HG02943 (cell line): ENCODE measurements around the gene HYLS1.
A peak's percentile ranks its signal among the peaks of the same experiment; 100 is the strongest.
"Not testable (repeated sequence)": the region's sequence is repeated elsewhere in the genome, so short reads cannot be mapped to it uniquely, and the experiment has no call there.

Experiments
- ATAC-seq: cut with Tn5 transposase; IDR thresholded peaks from one replicate; pipeline ENCODE4 v1.9.1; 2021; ENCODE audit warnings: mild to moderate bottlenecking, low read depth, moderate library complexity; ENCODE audit not compliant: unreplicated experiment

Gene HYLS1, protein sequence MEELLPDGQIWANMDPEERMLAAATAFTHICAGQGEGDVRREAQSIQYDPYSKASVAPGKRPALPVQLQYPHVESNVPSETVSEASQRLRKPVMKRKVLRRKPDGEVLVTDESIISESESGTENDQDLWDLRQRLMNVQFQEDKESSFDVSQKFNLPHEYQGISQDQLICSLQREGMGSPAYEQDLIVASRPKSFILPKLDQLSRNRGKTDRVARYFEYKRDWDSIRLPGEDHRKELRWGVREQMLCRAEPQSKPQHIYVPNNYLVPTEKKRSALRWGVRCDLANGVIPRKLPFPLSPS

GRCh38 chr11:125887373-125888324, at the start of gene HYLS1:
HYLS1 (plus strand) TSS chr11:125887668; CDS start chr11:125899369, 11,701 bp downstream.
- ATAC-seq: peak; percentile 90

- no peak for ATAC-seq
Measured at GRCh38 chr11:125842321-125842948, 45.0 kb upstream of the HYLS1 start.

- ATAC-seq: no peak
Measured at GRCh38 chr11:125846188-125846587, 41.3 kb upstream of the HYLS1 start.

GRCh38 chr11:125857670-125858069, 29.8 kb upstream of the HYLS1 start:
- ATAC-seq: not testable (repeated sequence)

- ATAC-seq: not testable (repeated sequence)
Measured at GRCh38 chr11:125862786-125863185, 24.7 kb upstream of the HYLS1 start.

DNA sequence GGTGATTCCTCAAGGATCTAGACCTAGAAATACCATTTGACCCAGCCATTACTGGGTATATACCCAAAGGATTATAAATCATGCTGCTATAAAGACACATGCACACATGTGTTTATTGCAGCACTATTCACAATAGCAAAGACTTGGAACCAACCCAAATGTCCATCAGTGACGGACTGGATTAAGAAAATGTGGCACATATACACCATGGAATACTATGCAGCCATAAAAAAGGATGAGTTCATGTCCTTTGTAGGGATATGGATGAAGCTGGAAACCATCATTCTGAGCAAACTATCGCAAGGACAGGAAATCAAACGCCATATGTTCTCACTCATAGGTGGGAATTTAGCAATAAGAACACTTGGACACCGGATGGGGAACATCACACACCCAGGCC, 22.1 kb upstream of the HYLS1 start:
- not testable (repeated sequence) for ATAC-seq

GRCh38 chr11:125869521-125869920, 17.9 kb upstream of the HYLS1 start:
- no peak for ATAC-seq

- ATAC-seq: no peak
Measured at GRCh38 chr11:125871391-125872137, 15.9 kb upstream of the HYLS1 start.

GRCh38 chr11:125872138-125872491, 15.4 kb upstream of the HYLS1 start:
- no peak for ATAC-seq

GRCh38 chr11:125873881-125874555, 13.4 kb upstream of the HYLS1 start:
- ATAC-seq: no peak

- no peak for ATAC-seq
Measured at GRCh38 chr11:125874556-125875124, 12.8 kb upstream of the HYLS1 start.

DNA sequence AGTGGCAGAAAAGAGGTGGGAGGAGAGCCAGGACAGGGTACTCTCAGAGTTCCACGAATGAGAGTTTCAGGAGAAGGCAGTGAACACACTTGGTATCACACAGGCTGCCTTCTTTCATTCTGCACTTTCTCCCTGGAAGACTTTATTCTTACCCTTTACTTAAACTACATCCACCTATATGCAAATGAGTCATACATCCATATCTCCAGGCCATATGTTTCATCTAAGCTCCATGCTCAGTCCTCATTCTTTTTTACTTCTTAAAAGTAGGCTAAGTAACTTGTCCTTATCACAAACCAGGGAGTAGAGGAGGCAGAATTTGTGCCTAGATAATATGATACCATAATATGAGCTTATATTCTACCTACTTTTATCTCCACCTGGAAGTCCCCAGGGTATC, 6.2 kb upstream of the HYLS1 start:
- ATAC-seq: no peak

- ATAC-seq: no peak
Measured at GRCh38 chr11:125883375-125883774, 4.1 kb upstream of the HYLS1 start.

DNA sequence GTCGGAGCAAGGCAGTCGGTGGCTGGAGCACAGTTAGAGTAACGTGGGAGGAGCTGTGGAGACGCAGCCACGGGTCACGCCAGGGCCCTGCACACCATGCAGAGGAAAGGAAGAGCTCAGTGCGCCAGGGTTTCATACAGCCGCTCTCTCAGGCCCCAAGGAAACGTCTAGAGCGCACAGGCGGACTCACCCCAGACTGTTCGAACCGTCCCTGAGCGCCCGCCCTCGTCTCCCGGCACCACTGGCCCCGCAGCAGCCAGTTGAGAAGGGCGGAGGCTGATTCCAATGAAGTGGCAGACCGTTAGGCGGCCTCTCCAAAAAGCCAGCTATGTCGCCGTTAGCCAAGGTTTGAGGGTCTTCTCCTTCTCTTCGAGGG, 483 bp upstream of the HYLS1 start:
- peak; percentile 32 for ATAC-seq

- ATAC-seq: no peak
Measured at GRCh38 chr11:125890447-125891100, 3.1 kb downstream of the HYLS1 start.

- ATAC-seq: no peak
Measured at GRCh38 chr11:125892071-125892470, 4.6 kb downstream of the HYLS1 start.

DNA sequence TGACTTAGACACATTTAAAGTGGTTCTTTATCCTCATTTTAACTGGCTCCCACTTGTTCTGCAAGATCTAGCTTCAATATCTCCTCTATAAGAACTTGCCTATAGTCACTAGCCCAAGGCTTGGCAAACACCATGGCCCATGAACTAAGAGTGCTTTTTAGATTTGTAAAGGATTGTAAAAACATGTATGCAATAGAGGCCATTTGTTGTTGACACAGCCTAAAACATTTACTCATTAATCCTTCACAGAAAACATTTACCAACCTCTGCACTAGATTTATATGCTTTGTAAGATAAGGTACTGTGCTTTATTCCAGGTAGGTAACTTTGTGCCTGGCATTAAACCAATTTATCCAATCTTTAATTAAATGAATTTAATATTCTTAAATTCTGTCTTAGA, 5.5 kb downstream of the HYLS1 start:
- no peak for ATAC-seq

GRCh38 chr11:125901872-125902271, 14.4 kb downstream of the HYLS1 start:
- no peak for ATAC-seq

DNA sequence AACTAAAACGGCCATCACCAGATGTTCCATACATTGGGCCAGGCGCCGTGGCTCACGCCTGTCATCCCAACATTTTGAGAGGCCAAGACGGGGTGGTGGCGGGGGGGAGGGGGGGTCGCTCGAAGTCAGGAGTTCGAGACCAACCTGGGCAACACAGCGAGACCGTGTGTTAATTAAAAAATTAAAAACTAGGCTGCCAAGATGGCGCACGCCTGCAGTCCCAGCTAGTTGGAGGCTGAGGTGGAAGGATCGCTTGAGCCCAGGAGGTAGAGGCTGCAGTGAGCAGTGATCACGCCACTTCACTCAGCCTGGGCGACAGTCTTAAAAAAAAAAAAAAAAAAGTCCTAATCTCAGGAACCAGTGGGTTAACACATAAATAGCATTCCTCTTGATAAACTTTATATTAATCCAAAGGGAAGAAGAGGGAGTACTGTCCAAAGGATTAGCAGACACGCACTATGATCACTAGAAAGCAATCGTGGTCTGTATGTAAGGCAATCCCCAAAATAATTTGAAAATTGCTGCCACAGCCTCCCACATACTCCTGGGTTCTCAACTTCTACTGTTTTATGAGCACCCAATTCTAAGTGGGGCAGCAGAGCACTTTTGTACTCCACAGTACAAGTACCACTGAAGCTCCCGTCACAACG, 14.9 kb downstream of the HYLS1 start:
- no peak for ATAC-seq
